Endodermal cell (in vitro differentiated cells): ENCODE data around the gene NUB1. TPM values are rescaled to one million over a fixed set of nuclear protein-coding genes. Genes with fewer than 3 reads are reported as not detected.

Experiments used
- DNase-seq: peaks from one replicate; pipeline ENCODE4 v3.0.0-alpha.2; 2017
- H3K27ac ChIP-seq: 2 replicates; pipeline ENCODE4 v1.5.1; 2013; ENCODE audit warnings: mild to moderate bottlenecking, low read depth, low read length, moderate library complexity
- H3K27me3 ChIP-seq: 2 replicates; pipeline ENCODE4 v1.6.1; 2013; ENCODE audit warnings: mild to moderate bottlenecking, low read length, moderate library complexity; ENCODE audit not compliant: insufficient read depth, control insufficient read depth, poor library complexity, severe bottlenecking
- H3K36me3 ChIP-seq: 2 replicates; pipeline ENCODE4 v1.7.0; 2013; ENCODE audit warnings: mild to moderate bottlenecking, low read length, moderate library complexity; ENCODE audit not compliant: control insufficient read depth, insufficient read depth
- H3K4me1 ChIP-seq: one replicate; pipeline ENCODE4 v1.7.0; 2013; ENCODE audit warnings: low read length; ENCODE audit not compliant: control insufficient read depth, insufficient read depth
- H3K4me3 ChIP-seq: 2 replicates; pipeline ENCODE4 v1.5.1; 2013; ENCODE audit warnings: mild to moderate bottlenecking, low read length, moderate library complexity
- H3K9ac ChIP-seq: 2 replicates; pipeline ENCODE4 v1.6.1; 2013; ENCODE audit warnings: mild to moderate bottlenecking, low read length, moderate library complexity; ENCODE audit not compliant: poor library complexity, severe bottlenecking; ENCODE audit errors: extremely low read depth
- H3K9me3 ChIP-seq: 2 replicates; pipeline ENCODE4 v1.6.1; 2013; ENCODE audit warnings: mild to moderate bottlenecking, low read length, moderate library complexity; ENCODE audit not compliant: control insufficient read depth
- H3K27ac Mint-ChIP-seq: 2 replicates; pipeline ENCODE4 v1.8.0; 2020; ENCODE audit warnings: mixed read lengths
- H3K27me3 Mint-ChIP-seq: 2 replicates; pipeline ENCODE4 v1.8.0; 2021; ENCODE audit warnings: mild to moderate bottlenecking, mixed read lengths; ENCODE audit not compliant: insufficient read depth
- H3K36me3 Mint-ChIP-seq: 2 replicates; pipeline ENCODE4 v1.8.0; 2020; ENCODE audit warnings: low read depth, mixed read lengths
- H3K4me1 Mint-ChIP-seq: 2 replicates; pipeline ENCODE4 v1.8.0; 2020; ENCODE audit warnings: mixed read lengths
- H3K4me3 Mint-ChIP-seq: 2 replicates; pipeline ENCODE4 v1.8.0; 2020; ENCODE audit warnings: mild to moderate bottlenecking, moderate library complexity, mixed read lengths
- H3K9me3 Mint-ChIP-seq: 2 replicates; pipeline ENCODE4 v1.8.0; 2020; ENCODE audit warnings: mild to moderate bottlenecking, mixed read lengths
- WGBS, 2 experiments: methylation state at CpG; one replicate each; pipeline versions ENCODE4 v1.1.5 to v1.1.7; 2013; ENCODE audit warnings: missing lambda C conversion rate in 2 of 2, mixed read lengths in 1 of 2; ENCODE audit not compliant: insufficient coverage in 1 of 2, insufficient read length in 1 of 2; 5-methylcytosine and 5-hydroxymethylcytosine counted together
- total RNA-seq, 2 donors: library from RNA; stranded (reverse); fragmentation: NEBNext Ultra II Directional in 1 of 2; extraction: Animal tissue kit (Norgen Biotek cat#: 25700) in 1 of 2; gene quantifications; 2 replicates in 1 of 2; 3 replicates in 1 of 2; pipeline ENCODE4 v1.2.1, GENCODE V29; 2021
- TF ChIP-seq, protein P1 (sequence below): fragments of 200-600 bp; sonication (generic); conservative IDR thresholded peaks from 2 replicates; pipeline ENCODE4 v1.5.0; 2021; ENCODE audit warnings: antibody characterized with exemption, mild to moderate bottlenecking

NUB1 gene
- total RNA-seq, 2 donors from 2014 or later, result 50.2 to 64.7 TPM

DNA sequence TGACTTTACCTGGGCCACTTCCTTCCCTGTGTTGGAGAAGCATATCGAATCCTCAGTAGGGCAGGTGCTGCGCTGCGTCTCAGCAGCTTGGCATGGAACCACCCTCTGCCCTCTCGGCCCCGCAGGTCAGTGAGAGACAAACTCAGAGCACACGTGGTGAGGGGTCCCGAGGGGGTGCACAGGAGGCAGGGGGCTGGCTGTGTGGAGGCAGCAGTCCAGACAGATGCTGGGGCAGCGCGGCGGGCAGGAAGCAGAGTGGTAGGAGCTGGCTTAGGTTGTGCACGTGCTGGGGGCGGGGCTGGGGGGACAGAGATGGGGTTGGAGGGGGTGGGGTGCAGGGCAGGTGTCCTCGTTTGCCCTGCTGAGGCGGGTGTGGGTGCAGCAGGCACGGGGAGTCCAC lies 33.1 kb downstream of the NUB1 start:
- H3K36me3 Mint-ChIP-seq, result peaks cover 57% of the 10 kb centered on the region
- Histone ChIP-seq H3K27me3 (no peaks in the 10 kb centered on the region), H3K36me3 (peaks cover 40% of the 10 kb centered on the region), H3K4me3 (no peak overlapping the region), H3K9ac (no peak overlapping the region), H3K27ac (no peak overlapping the region), H3K9me3 (no peaks in the 10 kb centered on the region), H3K4me1 (peaks cover 8% of the 10 kb centered on the region)
- no peak for DNase-seq
- TF ChIP-seq, protein P1, sequence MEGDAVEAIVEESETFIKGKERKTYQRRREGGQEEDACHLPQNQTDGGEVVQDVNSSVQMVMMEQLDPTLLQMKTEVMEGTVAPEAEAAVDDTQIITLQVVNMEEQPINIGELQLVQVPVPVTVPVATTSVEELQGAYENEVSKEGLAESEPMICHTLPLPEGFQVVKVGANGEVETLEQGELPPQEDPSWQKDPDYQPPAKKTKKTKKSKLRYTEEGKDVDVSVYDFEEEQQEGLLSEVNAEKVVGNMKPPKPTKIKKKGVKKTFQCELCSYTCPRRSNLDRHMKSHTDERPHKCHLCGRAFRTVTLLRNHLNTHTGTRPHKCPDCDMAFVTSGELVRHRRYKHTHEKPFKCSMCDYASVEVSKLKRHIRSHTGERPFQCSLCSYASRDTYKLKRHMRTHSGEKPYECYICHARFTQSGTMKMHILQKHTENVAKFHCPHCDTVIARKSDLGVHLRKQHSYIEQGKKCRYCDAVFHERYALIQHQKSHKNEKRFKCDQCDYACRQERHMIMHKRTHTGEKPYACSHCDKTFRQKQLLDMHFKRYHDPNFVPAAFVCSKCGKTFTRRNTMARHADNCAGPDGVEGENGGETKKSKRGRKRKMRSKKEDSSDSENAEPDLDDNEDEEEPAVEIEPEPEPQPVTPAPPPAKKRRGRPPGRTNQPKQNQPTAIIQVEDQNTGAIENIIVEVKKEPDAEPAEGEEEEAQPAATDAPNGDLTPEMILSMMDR, result no peak
- H3K27me3 Mint-ChIP-seq, result no peaks in the 10 kb centered on the region
- no peaks in the 10 kb centered on the region for H3K9me3 Mint-ChIP-seq
- no peak overlapping the region for H3K4me3 Mint-ChIP-seq
- 91 to 100% methylated on average over 1 to 12 of the region's 15 CpGs for WGBS, 2 experiments
- no peak overlapping the region for H3K27ac Mint-ChIP-seq
- peaks cover 14% of the 10 kb centered on the region for H3K4me1 Mint-ChIP-seq

- Histone ChIP-seq H3K4me3 (no peak overlapping the region), H3K9ac (no peak overlapping the region), H3K4me1 (peaks cover 8% of the 10 kb centered on the region), H3K27me3 (no peaks in the 10 kb centered on the region), H3K27ac (no peak overlapping the region), H3K9me3 (no peaks in the 10 kb centered on the region), H3K36me3 (peaks cover 37% of the 10 kb centered on the region)
- Mint-ChIP-seq H3K4me3 (no peak overlapping the region), H3K36me3 (peaks cover 57% of the 10 kb centered on the region), H3K27me3 (no peaks in the 10 kb centered on the region), H3K27ac (no peak overlapping the region), H3K9me3 (no peaks in the 10 kb centered on the region), H3K4me1 (peaks cover 14% of the 10 kb centered on the region)
- 84 to 95% methylated on average over 7 to 10 of the region's 10 CpGs for WGBS, 2 experiments
- TF ChIP-seq, protein P1, result no peak
- DNase-seq, result no peak
These were observed 34.1 kb downstream of the NUB1 start for GRCh38 chr7:151375530-151376217.

DNA sequence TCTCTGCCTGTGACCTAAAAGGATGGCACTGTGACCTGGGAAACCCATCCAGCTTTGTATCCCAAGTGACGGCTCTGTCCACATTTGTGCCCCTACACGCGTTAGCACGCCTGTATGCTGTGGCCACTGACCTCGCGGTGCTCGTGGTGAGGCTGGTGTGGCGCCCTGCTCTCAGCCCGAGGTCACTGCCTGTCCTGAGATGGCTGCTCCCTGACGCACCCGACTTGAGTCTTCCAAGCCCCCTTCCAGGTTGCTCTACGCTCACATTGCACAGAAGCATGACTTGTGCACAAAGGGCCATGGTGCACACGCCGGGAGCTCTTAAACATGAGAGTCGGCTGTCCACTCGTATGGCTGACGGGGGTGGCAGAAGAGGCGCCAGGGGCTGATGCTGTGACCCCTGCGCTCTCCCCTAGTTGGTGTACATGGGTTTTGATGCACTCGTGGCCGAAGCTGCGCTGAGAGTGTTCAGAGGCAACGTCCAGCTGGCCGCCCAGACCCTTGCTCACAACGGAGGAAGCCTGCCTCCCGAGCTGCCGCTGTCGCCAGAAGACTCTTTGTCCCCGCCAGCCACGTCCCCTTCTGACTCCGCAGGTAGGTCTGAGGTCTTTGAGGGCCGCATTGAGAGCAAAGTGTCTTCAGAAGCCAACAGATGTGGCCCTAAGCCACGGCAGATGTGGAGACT lies 34.7 kb downstream of the NUB1 start:
- Histone ChIP-seq H3K36me3 (peaks cover 31% of the 10 kb centered on the region), H3K27ac (no peak overlapping the region), H3K27me3 (no peaks in the 10 kb centered on the region), H3K9ac (no peak overlapping the region), H3K9me3 (no peaks in the 10 kb centered on the region), H3K4me3 (no peak overlapping the region), H3K4me1 (peaks cover 8% of the 10 kb centered on the region)
- H3K4me1 Mint-ChIP-seq, result peaks cover 14% of the 10 kb centered on the region
- no peak overlapping the region for H3K4me3 Mint-ChIP-seq
- no peaks in the 10 kb centered on the region for H3K27me3 Mint-ChIP-seq
- TF ChIP-seq, protein P1, result no peak
- peaks cover 53% of the 10 kb centered on the region for H3K36me3 Mint-ChIP-seq
- DNase-seq, result no peak
- H3K9me3 Mint-ChIP-seq, result no peaks in the 10 kb centered on the region
- 94 to 95% methylated on average over 31 to 33 of the region's 33 CpGs for WGBS, 2 experiments
- H3K27ac Mint-ChIP-seq, result no peak overlapping the region
